Loucy (cell line): Measurements from ENCODE around the gene CYB5R3.

ENCODE experiments used
- H2AFZ ChIP-seq: fragments of 200-600 bp; sonication (generic); 2 replicates; pipeline ENCODE4 v1.6.0; 2016; ENCODE audit warnings: antibody characterized with exemption, mild to moderate bottlenecking, low read length, moderate library complexity
- H3F3A ChIP-seq: fragments of 200-600 bp; 2 replicates; pipeline ENCODE4 v1.6.0; 2016; ENCODE audit warnings: antibody characterized with exemption, low read depth, mild to moderate bottlenecking
- H3K27me3 ChIP-seq: fragments of 200-600 bp; sonication (generic); 2 replicates; pipeline ENCODE4 v1.6.1; 2014; ENCODE audit warnings: low read length, mild to moderate bottlenecking; ENCODE audit not compliant: insufficient read depth, poor library complexity, severe bottlenecking
- H3K36me3 ChIP-seq: fragments of 200-600 bp; sonication (generic); 2 replicates; pipeline ENCODE4 v1.6.1; 2016; ENCODE audit warnings: low read length; ENCODE audit not compliant: insufficient read depth
- H3K4me1 ChIP-seq: fragments of 200-600 bp; sonication (generic); 2 replicates; pipeline ENCODE4 v1.5.1; 2014; ENCODE audit warnings: low read length, mild to moderate bottlenecking; ENCODE audit not compliant: insufficient read depth, poor library complexity, severe bottlenecking
- H3K4me2 ChIP-seq: fragments of 200-600 bp; sonication (generic); 2 replicates; pipeline ENCODE4 v1.6.0; 2014; ENCODE audit warnings: antibody characterized with exemption, low read length, low read depth, mild to moderate bottlenecking; ENCODE audit not compliant: poor library complexity, severe bottlenecking
- H3K4me3 ChIP-seq: fragments of 200-600 bp; sonication (generic); 2 replicates; pipeline ENCODE4 v1.5.1; 2014; ENCODE audit warnings: low read length, mild to moderate bottlenecking, mixed read lengths; ENCODE audit not compliant: poor library complexity, severe bottlenecking
- H3K79me2 ChIP-seq: fragments of 200-600 bp; sonication (generic); 2 replicates; pipeline ENCODE4 v1.6.1; 2014; ENCODE audit warnings: low read length; ENCODE audit not compliant: insufficient read depth
- H3K9ac ChIP-seq: fragments of 200-600 bp; sonication (generic); 2 replicates; pipeline ENCODE4 v1.6.0; 2014; ENCODE audit warnings: mild to moderate bottlenecking, low read depth, low read length, moderate library complexity; ENCODE audit not compliant: poor library complexity, severe bottlenecking
- H3K9me2 ChIP-seq: fragments of 200-600 bp; sonication (generic); replicated peaks from 2 replicates; pipeline ENCODE4 v1.6.1; 2016; ENCODE audit warnings: low read depth, low read length, mixed read lengths
- H3K9me3 ChIP-seq: fragments of 200-600 bp; sonication (generic); 2 replicates; pipeline ENCODE4 v1.6.1; 2014; ENCODE audit warnings: mild to moderate bottlenecking, antibody characterized with exemption, low read length, low read depth; ENCODE audit not compliant: insufficient read depth
- H4K20me1 ChIP-seq: fragments of 200-600 bp; sonication (generic); 2 replicates; pipeline ENCODE4 v1.6.0; 2014; ENCODE audit warnings: antibody characterized with exemption, low read length, mild to moderate bottlenecking; ENCODE audit not compliant: insufficient read depth, poor library complexity, severe bottlenecking
- CTCF ChIP-seq: fragments of 200-600 bp; sonication (generic); conservative IDR thresholded peaks from 2 replicates; pipeline ENCODE4 v1.5.1; 2014; ENCODE audit warnings: mild to moderate bottlenecking, antibody characterized with exemption, low read length
- EZH2phosphoT487 ChIP-seq: fragments of 200-600 bp; IDR thresholded peaks from 2 replicates; pipeline ENCODE4 v1.6.1; 2018; ENCODE audit warnings: antibody characterized with exemption, mild to moderate bottlenecking, moderate library complexity, borderline replicate concordance

CYB5R3 gene

GRCh38 chr22:42655693-42656092 lies 6.5 kb upstream of the CYB5R3 start:
- Histone ChIP-seq H3K79me2 (no peaks in the 10 kb centered on the region), H3K27me3 (no peaks in the 10 kb centered on the region), H3K36me3 (no peaks in the 10 kb centered on the region), H3K4me1 (no peaks in the 10 kb centered on the region), H3K4me2 (no peak overlapping the region), H2AFZ (no peak overlapping the region), H3K9me2 (no peaks in the 10 kb centered on the region), H3K9me3 (no peaks in the 10 kb centered on the region), H3K4me3 (no peak overlapping the region), H3K9ac (no peak overlapping the region), H3F3A (no peaks in the 10 kb centered on the region), H4K20me1 (no peaks in the 10 kb centered on the region)
- TF ChIP-seq EZH2phosphoT487, result no peak
- TF ChIP-seq CTCF, result no peak

GRCh38 chr22:42654436-42655073 lies 5.4 kb upstream of the CYB5R3 start:
- H3K4me3 ChIP-seq, result no peak overlapping the region
- no peaks in the 10 kb centered on the region for H3K79me2 ChIP-seq
- no peaks in the 10 kb centered on the region for H3K4me1 ChIP-seq
- H3K9me3 ChIP-seq, result no peaks in the 10 kb centered on the region
- no peak overlapping the region for H3K9ac ChIP-seq
- no peaks in the 10 kb centered on the region for H3K9me2 ChIP-seq
- no peaks in the 10 kb centered on the region for H3K27me3 ChIP-seq
- TF ChIP-seq CTCF (no peak), EZH2phosphoT487 (no peak)
- no peak overlapping the region for H2AFZ ChIP-seq
- no peak overlapping the region for H3K4me2 ChIP-seq
- no peaks in the 10 kb centered on the region for H3F3A ChIP-seq
- H4K20me1 ChIP-seq, result no peaks in the 10 kb centered on the region
- no peaks in the 10 kb centered on the region for H3K36me3 ChIP-seq

GRCh38 chr22:42653999-42654398 lies 4.8 kb upstream of the CYB5R3 start:
- no peak for TF ChIP-seq EZH2phosphoT487
- no peak for TF ChIP-seq CTCF
- no peaks in the 10 kb centered on the region for H4K20me1 ChIP-seq
- H3K9me3 ChIP-seq, result no peaks in the 10 kb centered on the region
- no peak overlapping the region for H3K4me2 ChIP-seq
- H3K36me3 ChIP-seq, result no peaks in the 10 kb centered on the region
- H3K9me2 ChIP-seq, result no peaks in the 10 kb centered on the region
- no peaks in the 10 kb centered on the region for H3K27me3 ChIP-seq
- H3K9ac ChIP-seq, result no peak overlapping the region
- H3K4me1 ChIP-seq, result no peaks in the 10 kb centered on the region
- no peak overlapping the region for H2AFZ ChIP-seq
- no peaks in the 10 kb centered on the region for H3F3A ChIP-seq
- no peaks in the 10 kb centered on the region for H3K79me2 ChIP-seq
- H3K4me3 ChIP-seq, result no peak overlapping the region
